B cell (primary cell): ENCODE measurements around the gene PRAMEF4. TPM values are rescaled to one million over a fixed set of nuclear protein-coding genes. Genes with fewer than 3 reads are reported as not detected.
"Not testable (repeated sequence)": the region's sequence is repeated elsewhere in the genome, so short reads cannot be mapped to it uniquely, and the experiment has no call there.

Experiments used
- ATAC-seq: fragments of 200-7000 bp; cut with Tn5 transposase; one replicate; pipeline ENCODE4 v1.10.0; 2021; ENCODE audit warnings: low read depth, mild to moderate bottlenecking, moderate number of reproducible peaks, moderate library complexity
- CTCF ChIA-PET: fragments of 350-600 bp; sonication (Branson Sonifier 250); formaldehyde crosslinking; loops from one replicate; lab custom pipeline; 2021; ENCODE audit warnings: antibody characterized with exemption, inconsistent platforms; lab: Charles Lee
- POLR2A ChIA-PET: fragments of 350-600 bp; sonication (Branson Sonifier 250); formaldehyde crosslinking; loops from one replicate; lab custom pipeline; 2021; ENCODE audit warnings: antibody characterized with exemption; lab: Charles Lee
- DNase-seq: peaks from one replicate; pipeline ENCODE4 v3.0.0; 2013
- H2AFZ ChIP-seq: 2 replicates; pipeline ENCODE4 v1.6.1; 2012; ENCODE audit warnings: mild to moderate bottlenecking, low read depth, low read length; ENCODE audit not compliant: insufficient read depth, poor library complexity, severe bottlenecking
- H3K27ac ChIP-seq, 2 donors: 1 replicate in 1 of 2; 2 replicates in 1 of 2; pipeline ENCODE4 v1.5.1; 2012 to 2013; ENCODE audit warnings: low read length in 2 of 2, mild to moderate bottlenecking in 2 of 2, moderate library complexity in 1 of 2
- H3K27me3 ChIP-seq, 4 experiments: fragments of 200-600 bp in 1 of 4; sonication (generic) in 1 of 4; replicated peaks in 1 of 4; 1 replicate in 2 of 4; 2 replicates in 2 of 4; pipeline versions ENCODE4 v1.6.1 to v1.7.0; 2013 to 2016; ENCODE audit warnings: low read length in 3 of 4, mild to moderate bottlenecking in 2 of 4, mixed read lengths in 1 of 4, moderate library complexity in 1 of 4; ENCODE audit not compliant: insufficient read depth in 4 of 4, control insufficient read depth in 3 of 4; ENCODE audit errors: control extremely low read depth in 1 of 4
- H3K36me3 ChIP-seq, 2 experiments: replicated peaks in 1 of 2; 1 replicate in 1 of 2; 2 replicates in 1 of 2; pipeline versions ENCODE4 v1.6.1 to v1.7.1; 2013; ENCODE audit warnings: low read length in 1 of 2; ENCODE audit not compliant: insufficient read depth in 2 of 2, control insufficient read depth in 1 of 2; ENCODE audit errors: control extremely low read depth in 1 of 2, extremely low read depth in 1 of 2
- H3K4me1 ChIP-seq, 2 donors: fragments of 200-600 bp in 1 of 2; sonication (generic) in 1 of 2; 1 replicate in 1 of 2; 2 replicates in 1 of 2; pipeline versions ENCODE4 v1.5.1 to v1.6.1; 2013 to 2017; ENCODE audit warnings: low read length in 2 of 2; ENCODE audit not compliant: control insufficient read depth in 2 of 2, insufficient read depth in 2 of 2
- H3K4me2 ChIP-seq: replicated peaks from 2 replicates; pipeline ENCODE3; 2012; ENCODE audit warnings: mild to moderate bottlenecking, low read depth, low read length; ENCODE audit not compliant: poor library complexity, severe bottlenecking
- H3K4me3 ChIP-seq, 5 experiments: fragments of 200-600 bp in 1 of 5; sonication (generic) in 1 of 5; 1 replicate in 3 of 5; 2 replicates in 2 of 5; pipeline versions ENCODE4 v1.5.1 to v1.7.0; 2011 to 2016; ENCODE audit warnings: low read length in 4 of 5, mild to moderate bottlenecking in 4 of 5, low read depth in 2 of 5, control low read depth in 1 of 5, moderate library complexity in 1 of 5; ENCODE audit not compliant: insufficient read depth in 1 of 5; ENCODE audit errors: control extremely low read depth in 1 of 5, extremely low read depth in 1 of 5
- H3K79me2 ChIP-seq: fragments of 200-600 bp; sonication (generic); one replicate; pipeline ENCODE4 v1.6.0; 2016; ENCODE audit warnings: low read length; ENCODE audit not compliant: control insufficient read depth, insufficient read depth
- H3K9ac ChIP-seq: fragments of 200-600 bp; sonication (generic); 2 replicates; pipeline ENCODE4 v1.6.1; 2017; ENCODE audit warnings: mild to moderate bottlenecking, low read length, moderate library complexity
- H3K9me3 ChIP-seq, 3 donors: one replicate each; pipeline versions ENCODE4 v1.6.1 to v1.7.1; 2013; ENCODE audit warnings: low read length in 2 of 3; ENCODE audit not compliant: control insufficient read depth in 2 of 3, insufficient read depth in 1 of 3; ENCODE audit errors: control extremely low read depth in 1 of 3
- H4K20me1 ChIP-seq: 2 replicates; pipeline ENCODE4 v1.6.0; 2012; ENCODE audit warnings: mild to moderate bottlenecking, low read length; ENCODE audit not compliant: insufficient read depth, control insufficient read depth, poor library complexity, severe bottlenecking
- H3K27ac Mint-ChIP-seq: one replicate; pipeline ENCODE4 v1.8.0; 2021; ENCODE audit warnings: mixed read lengths
- H3K27me3 Mint-ChIP-seq: one replicate; pipeline ENCODE4 v1.8.0; 2021; ENCODE audit warnings: mixed read lengths
- H3K4me1 Mint-ChIP-seq: one replicate; pipeline ENCODE4 v1.8.0; 2021; ENCODE audit warnings: mixed read lengths
- H3K4me3 Mint-ChIP-seq: one replicate; pipeline ENCODE4 v1.8.0; 2021; ENCODE audit warnings: mixed read lengths
- H3K9me3 Mint-ChIP-seq: one replicate; pipeline ENCODE4 v1.8.0; 2022; ENCODE audit warnings: mixed read lengths; ENCODE audit not compliant: insufficient read depth
- WGBS: methylation state at CpG from one replicate; pipeline ENCODE4 v1.1.5; 2013; ENCODE audit warnings: missing lambda C conversion rate; ENCODE audit not compliant: insufficient coverage; 5-methylcytosine and 5-hydroxymethylcytosine counted together
- intact Hi-C: fragments of 100-400 bp; cut with micrococcal nuclease; formaldehyde crosslinking; loops from one replicate; pipeline ENCODE4 v1.10.0; 2022
- polyA plus RNA-seq: library from polyadenylated mRNA; depleted of rRNA; stranded (reverse); fragments of >200 nt; gene quantifications from 2 replicates; pipeline ENCODE4 v1.2.3, GENCODE V29; 2012
- total RNA-seq, 2 donors: library from RNA; stranded (reverse); fragments of 120-200 nt in 1 of 2; gene quantifications; 1 replicate in 1 of 2; 2 replicates in 1 of 2; pipeline versions ENCODE4 v1.2.3 to v1.2.4, GENCODE V29; 2013 to 2022

Gene PRAMEF4
- total and polyA plus RNA-seq, 2 donors (not counting 1 experiment from before 2014, with no cell fraction given): not detected

DNA sequence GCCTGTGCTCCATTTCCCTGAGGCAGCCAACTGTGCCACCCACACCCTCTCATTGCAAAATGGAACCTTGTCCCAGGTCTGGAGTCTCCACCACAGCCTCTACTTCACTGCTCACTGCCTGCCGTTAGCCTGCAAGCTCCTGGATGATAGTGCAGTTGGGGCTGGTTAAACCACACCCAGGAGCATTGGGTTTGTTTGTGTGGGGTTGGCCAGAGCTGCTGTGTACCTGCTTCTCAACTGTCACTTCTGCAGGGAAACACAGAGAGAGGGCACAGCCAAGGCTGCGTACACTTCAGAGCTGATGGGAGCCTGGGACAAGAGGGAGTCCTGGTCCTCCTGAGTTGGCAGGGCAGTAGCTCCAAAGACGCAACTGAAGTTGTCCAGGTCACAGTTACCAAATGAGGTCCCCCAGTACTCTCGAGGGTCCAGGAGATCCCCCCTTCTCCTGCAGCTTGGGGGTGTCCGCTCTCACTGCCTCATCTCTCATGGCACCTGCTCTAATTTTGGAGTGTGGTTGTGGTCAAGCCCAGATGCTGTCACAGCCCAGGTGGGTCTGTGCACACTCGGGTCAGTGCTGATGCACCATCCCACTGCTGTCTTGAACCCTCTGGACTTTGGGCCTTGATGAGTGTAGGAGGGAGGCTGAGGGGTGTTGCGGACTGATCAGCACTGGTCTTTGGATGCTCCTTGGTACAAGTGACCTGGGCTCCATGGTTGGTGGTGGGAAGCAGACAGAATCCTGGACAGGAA is 22.7 kb downstream of the PRAMEF4 start:
- ATAC-seq, H3K4me2 ChIP-seq, POLR2A ChIA-PET, CTCF ChIA-PET, H3K4me3 ChIP-seq, H3K36me3 ChIP-seq, H3K9ac ChIP-seq, H2AFZ ChIP-seq, H3K4me3 Mint-ChIP-seq, H3K4me1 Mint-ChIP-seq, intact Hi-C loops, DNase-seq, H3K27me3 Mint-ChIP-seq, H3K9me3 ChIP-seq, H3K9me3 Mint-ChIP-seq, H3K79me2 ChIP-seq, H3K4me1 ChIP-seq, H4K20me1 ChIP-seq, H3K27me3 ChIP-seq, H3K27ac ChIP-seq, H3K27ac Mint-ChIP-seq: not testable (repeated sequence)
- WGBS: no CpG with 5 or more reads among the region's 7 CpGs

DNA sequence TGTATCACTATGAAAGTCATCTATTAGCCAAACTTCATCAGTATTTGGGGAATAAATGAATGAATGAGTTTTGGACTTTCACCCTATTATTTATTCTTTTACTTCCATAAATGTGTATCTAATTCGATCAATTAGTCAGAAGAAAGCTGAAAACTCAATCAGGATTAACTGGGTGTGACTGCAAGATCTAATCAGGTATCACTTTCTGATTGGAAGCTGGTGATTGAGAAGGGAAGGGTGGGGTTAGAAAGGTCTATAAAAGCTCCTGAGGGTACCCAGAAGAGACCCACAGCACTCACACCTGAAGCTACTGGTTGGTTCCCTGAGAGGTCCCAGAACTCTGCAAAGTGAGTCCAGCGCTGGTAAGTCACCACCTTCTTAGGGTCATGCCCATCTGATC is 29.2 kb downstream of the PRAMEF4 start, which contains the start of gene PRAMEF2:
PRAMEF2 (plus strand) TSS at position 301 of the 400 bp plus-strand sequence. CDS start 1,924 bp downstream, outside the sequence.
- H3K9me3 Mint-ChIP-seq, H3K4me1 Mint-ChIP-seq, H3K36me3 ChIP-seq, intact Hi-C loops, H2AFZ ChIP-seq, H3K4me3 ChIP-seq, H3K4me2 ChIP-seq, H3K4me3 Mint-ChIP-seq, H3K27me3 Mint-ChIP-seq, DNase-seq, H3K27ac ChIP-seq, H3K9ac ChIP-seq, H3K4me1 ChIP-seq, POLR2A ChIA-PET, H3K9me3 ChIP-seq, ATAC-seq, H3K27ac Mint-ChIP-seq, H3K27me3 ChIP-seq, H3K79me2 ChIP-seq, CTCF ChIA-PET, H4K20me1 ChIP-seq: not testable (repeated sequence)
- WGBS: no CpG with 5 or more reads among the region's 2 CpGs
